ENCODE results near the gene CD58. TPM values are rescaled to one million over a fixed set of nuclear protein-coding genes. Genes with fewer than 3 reads are reported as not detected.

Gene CD58
- polyA plus RNA-seq, 3 donors = 81.0 to 168 (median 128) TPM

- H4K20me1 ChIP-seq (ENCODE audit: insufficient read depth, low read length) = peaks cover 89% of the 10 kb centered on the region
- peaks cover 100% of the 10 kb centered on the region for H3K79me2 ChIP-seq (ENCODE audit: insufficient read depth, low read length)
- Mint-ChIP-seq H3K27ac (peak overlapping the region; percentile 94 to 99 (median 97)), H3K9me3 (peaks cover 0 to 3% (median 0%) of the 10 kb centered on the region in 7 donors), H3K4me1 (peaks cover 78% of the 10 kb centered on the region), H3K27me3 (ENCODE audit: low read depth in 3 of 3) (no peaks in the 10 kb centered on the region), H3K4me3 (peak overlapping the region; percentile 24 to 53), H3K36me3 (peaks cover 30 to 32% of the 10 kb centered on the region in 2 donors)
- DNase-seq = peak; percentile 89 to 96 (median 91)
- no peaks in the 10 kb centered on the region for H3K36me3 ChIP-seq (replicated peaks in 1 of 2; ENCODE audit: control insufficient read depth in 1 of 2, insufficient read depth in 2 of 2, low read length in 2 of 2)
- H3K4me1 ChIP-seq (ENCODE audit: control insufficient read depth in 1 of 2, insufficient read depth in 2 of 2, low read length in 2 of 2) = peaks cover 65 to 75% of the 10 kb centered on the region in 2 donors
- peak overlapping the region in 1 of 3 experiments; percentile 6 for H3K4me3 ChIP-seq (replicated peaks in 1 of 3; ENCODE audit: low read depth in 2 of 3, low read length in 3 of 3)
- no peaks in the 10 kb centered on the region for H3K27me3 ChIP-seq (ENCODE audit: control insufficient read depth in 2 of 2, insufficient read depth in 2 of 2, low read length in 2 of 2)
- peak overlapping the region; percentile 9 to 94 for H3K27ac ChIP-seq (ENCODE audit: low read depth in 1 of 2, low read length in 2 of 2)
- no peak for TF ChIP-seq CTCF (IDR thresholded peaks at IDR 0.05)
- H2AFZ ChIP-seq (ENCODE audit: insufficient read depth, low read depth, low read length, poor library complexity, severe bottlenecking) = no peak overlapping the region
- intact Hi-C loops (cut with micrococcal nuclease) = loop anchor here (1.0 to 5.0 kb wide), 2 partner anchors 17 to 49 kb away; no protein-coding TSS in a partner anchor
- WGBS (ENCODE audit: insufficient coverage) = 41% methylated on average over 4 of the region's 6 CpGs
- peak overlapping the region; percentile 47 for H3K9ac ChIP-seq (ENCODE audit: insufficient read depth, low read length, poor library complexity, severe bottlenecking)
- no peaks in the 10 kb centered on the region for H3K9me3 ChIP-seq (replicated peaks in 1 of 2; ENCODE audit: control insufficient read depth in 1 of 2, insufficient read depth in 1 of 2, low read length in 2 of 2)
- peak overlapping the region; percentile 17 for H3K4me2 ChIP-seq (replicated peaks; ENCODE audit: extremely low read depth, low read length, poor library complexity, severe bottlenecking)
Observed at GRCh38 chr1:116556289-116557006, 14.4 kb downstream of the CD58 start.

- no peaks in the 10 kb centered on the region for H3K9me3 ChIP-seq (replicated peaks in 1 of 2; ENCODE audit: control insufficient read depth in 1 of 2, insufficient read depth in 1 of 2, low read length in 2 of 2)
- H3K4me1 ChIP-seq (ENCODE audit: control insufficient read depth in 1 of 2, insufficient read depth in 2 of 2, low read length in 2 of 2) = peaks cover 59 to 61% of the 10 kb centered on the region in 2 donors
- H3K27me3 ChIP-seq (ENCODE audit: control insufficient read depth in 2 of 2, insufficient read depth in 2 of 2, low read length in 2 of 2) = no peaks in the 10 kb centered on the region
- peaks cover 72% of the 10 kb centered on the region for H3K4me1 Mint-ChIP-seq
- no peak for DNase-seq
- peaks cover 0 to 3% (median 0%) of the 10 kb centered on the region in 7 donors for H3K9me3 Mint-ChIP-seq
- no peak overlapping the region for H3K4me3 Mint-ChIP-seq
- H3K36me3 ChIP-seq (replicated peaks in 1 of 2; ENCODE audit: control insufficient read depth in 1 of 2, insufficient read depth in 2 of 2, low read length in 2 of 2) = no peaks in the 10 kb centered on the region
- intact Hi-C loops (cut with micrococcal nuclease) = loop anchor here in 1 of 2 donors (5.0 kb wide), 1 partner anchor 48 kb away; no protein-coding TSS in a partner anchor
- no peak overlapping the region for H2AFZ ChIP-seq (ENCODE audit: insufficient read depth, low read depth, low read length, poor library complexity, severe bottlenecking)
- peak overlapping the region in 1 of 2 donors; percentile 94 for H3K27ac ChIP-seq (ENCODE audit: low read depth in 1 of 2, low read length in 2 of 2)
- H3K4me3 ChIP-seq (replicated peaks in 1 of 3; ENCODE audit: low read depth in 2 of 3, low read length in 3 of 3) = no peak overlapping the region
- WGBS (ENCODE audit: insufficient coverage) = 92% methylated on average over 2 of the region's 2 CpGs
- TF ChIP-seq CTCF (IDR thresholded peaks at IDR 0.05) = no peak
- H3K9ac ChIP-seq (ENCODE audit: insufficient read depth, low read length, poor library complexity, severe bottlenecking) = no peak overlapping the region
- no peaks in the 10 kb centered on the region for H3K27me3 Mint-ChIP-seq (ENCODE audit: low read depth in 3 of 3)
- H3K79me2 ChIP-seq (ENCODE audit: insufficient read depth, low read length) = peaks cover 100% of the 10 kb centered on the region
- H3K4me2 ChIP-seq (replicated peaks; ENCODE audit: extremely low read depth, low read length, poor library complexity, severe bottlenecking) = no peak overlapping the region
- H4K20me1 ChIP-seq (ENCODE audit: insufficient read depth, low read length) = peaks cover 90% of the 10 kb centered on the region
- peak overlapping the region; percentile 35 to 99 (median 94) for H3K27ac Mint-ChIP-seq
- peaks cover 34 to 37% of the 10 kb centered on the region in 2 donors for H3K36me3 Mint-ChIP-seq
Observed at GRCh38 chr1:116554924-116555323, 15.9 kb downstream of the CD58 start.

All from CD14-positive monocyte (primary cell).